ENCODE results near the gene CDK4.

CDK4 gene

DNA sequence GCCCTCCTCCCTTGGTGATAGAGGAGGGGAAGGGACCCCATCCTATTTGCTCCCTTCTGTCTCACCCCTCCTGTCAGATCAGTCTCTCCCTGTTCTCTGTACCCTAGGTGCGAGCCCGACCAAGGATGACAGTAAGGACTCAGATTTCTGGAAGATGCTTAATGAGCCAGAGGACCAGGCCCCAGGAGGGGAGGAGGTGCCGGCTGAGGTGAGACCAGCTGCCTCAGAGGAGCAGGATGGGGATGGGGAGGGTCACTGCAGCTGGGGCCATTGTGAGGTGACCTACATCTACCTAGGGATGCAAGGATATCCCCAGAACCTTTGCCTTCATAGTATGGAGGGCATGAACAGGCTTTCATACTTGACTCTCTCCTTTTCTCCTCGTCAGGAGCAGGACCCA lies 35.8 kb downstream of the CDK4 start:
- FAIRE-seq (no peak), DNase-seq (ENCODE audit: insufficient read length, low spot score) (no peak)
- TF ChIP-seq POLR2A (IDR thresholded peaks at IDR 0.05; ENCODE audit: low read depth, low read length): no peak
- TF ChIP-seq PAX5 (IDR thresholded peaks at IDR 0.05; ENCODE audit: insufficient read depth, low read length, severe bottlenecking): no peak
- no peak for TF ChIP-seq SPI1 (IDR thresholded peaks at IDR 0.05; ENCODE audit: low read depth, low read length)
- no peak for TF ChIP-seq POU2F2 (IDR thresholded peaks at IDR 0.05; ENCODE audit: low read depth, low read length)
- no peak for TF ChIP-seq POLR2AphosphoS5 (IDR thresholded peaks at IDR 0.05; ENCODE audit: low read depth, low read length)
- TF ChIP-seq TAF1 (IDR thresholded peaks at IDR 0.05; ENCODE audit: low read depth, low read length): no peak

DNA sequence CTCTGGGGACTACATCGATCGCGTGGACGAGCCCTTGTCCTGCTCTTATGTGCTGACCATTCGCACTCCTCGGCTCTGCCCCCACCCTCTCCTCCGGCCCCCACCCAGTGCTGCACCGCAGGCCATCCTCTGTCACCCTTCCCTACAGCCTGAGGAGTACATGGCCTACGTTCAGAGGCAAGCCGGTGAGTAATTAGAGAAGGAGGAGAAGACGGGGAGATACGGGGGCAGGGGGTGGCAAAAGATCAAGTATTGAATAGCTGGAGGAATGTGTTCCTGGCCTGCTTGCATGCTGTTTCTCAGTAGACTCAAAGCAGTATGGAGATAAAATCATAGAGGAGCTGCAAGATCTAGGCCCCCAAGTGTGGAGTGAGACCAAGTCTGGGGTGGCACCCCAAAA lies 36.3 kb downstream of the CDK4 start:
- no peak for DNase-seq (ENCODE audit: insufficient read length, low spot score)
- TF ChIP-seq PAX5 (IDR thresholded peaks at IDR 0.05; ENCODE audit: insufficient read depth, low read length, severe bottlenecking): no peak
- TF ChIP-seq SPI1 (IDR thresholded peaks at IDR 0.05; ENCODE audit: low read depth, low read length): no peak
- TF ChIP-seq POLR2AphosphoS5 (IDR thresholded peaks at IDR 0.05; ENCODE audit: low read depth, low read length): no peak
- TF ChIP-seq TAF1 (IDR thresholded peaks at IDR 0.05; ENCODE audit: low read depth, low read length): no peak
- TF ChIP-seq POU2F2 (IDR thresholded peaks at IDR 0.05; ENCODE audit: low read depth, low read length): no peak
- no peak for TF ChIP-seq POLR2A (IDR thresholded peaks at IDR 0.05; ENCODE audit: low read depth, low read length)
- FAIRE-seq: no peak

DNA sequence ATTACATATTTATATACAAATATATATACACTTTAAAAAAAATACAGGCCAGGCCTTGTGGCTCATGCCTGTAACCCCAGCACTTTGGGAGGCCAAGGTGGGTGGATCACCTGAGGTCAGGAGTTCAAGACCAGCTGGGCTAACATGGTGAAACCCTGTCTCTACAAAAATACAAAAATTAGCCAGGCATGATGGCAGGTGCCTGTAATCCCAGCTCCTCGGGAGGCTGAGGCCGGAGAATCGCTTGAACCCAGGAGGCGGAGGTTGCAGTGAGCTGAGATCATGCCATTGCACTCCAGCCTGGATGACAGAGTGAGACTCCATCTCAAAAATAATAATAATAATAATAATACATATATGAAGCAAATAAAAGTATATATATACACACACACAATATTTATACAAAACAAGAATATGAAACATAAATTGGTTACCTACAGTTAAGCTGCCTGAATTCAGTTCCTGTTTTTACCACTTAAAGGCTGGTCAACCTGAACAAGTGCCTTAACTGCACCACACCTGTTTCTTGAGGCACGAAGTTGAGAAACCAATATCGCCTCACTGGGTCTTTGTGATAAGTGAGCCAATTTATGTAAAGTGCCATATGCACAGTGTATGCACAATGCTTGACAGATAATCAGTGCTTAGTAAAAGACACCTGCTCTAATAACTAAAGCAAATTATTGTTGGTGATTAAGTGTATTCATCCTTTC lies 36.9 kb downstream of the CDK4 start:
- peak; percentile 18 for DNase-seq (ENCODE audit: insufficient read length, low spot score)
- FAIRE-seq: peak; percentile 91
- peak; percentile 88 for TF ChIP-seq SPI1 (IDR thresholded peaks at IDR 0.05; ENCODE audit: low read depth, low read length)

DNA sequence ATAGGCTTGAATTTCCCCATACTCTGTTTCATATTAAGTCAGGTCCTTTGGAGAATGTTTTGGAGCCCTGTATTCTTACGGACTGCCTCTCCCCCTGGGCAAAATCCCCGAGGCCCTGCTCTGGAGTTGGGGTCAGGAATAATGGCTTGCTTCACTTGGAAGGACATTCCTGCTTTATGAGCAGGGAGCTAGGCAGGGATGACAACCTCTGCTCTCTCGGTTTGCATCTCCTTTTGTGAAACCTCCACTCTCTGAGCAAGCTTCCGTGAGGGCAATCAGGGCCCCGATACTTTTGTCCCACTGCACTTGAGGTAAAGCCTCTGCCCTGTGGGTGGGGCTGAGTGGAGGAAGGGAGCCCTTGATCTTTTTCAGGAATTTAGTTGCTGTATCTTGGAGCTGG lies 38.9 kb downstream of the CDK4 start:
- no peak for FAIRE-seq
- no peak for DNase-seq (ENCODE audit: insufficient read length, low spot score)
- no peak for TF ChIP-seq POLR2A (IDR thresholded peaks at IDR 0.05; ENCODE audit: low read depth, low read length)
- TF ChIP-seq TAF1 (IDR thresholded peaks at IDR 0.05; ENCODE audit: low read depth, low read length): no peak
- TF ChIP-seq POU2F2 (IDR thresholded peaks at IDR 0.05; ENCODE audit: low read depth, low read length): no peak
- TF ChIP-seq SPI1 (IDR thresholded peaks at IDR 0.05; ENCODE audit: low read depth, low read length): no peak
- TF ChIP-seq POLR2AphosphoS5 (IDR thresholded peaks at IDR 0.05; ENCODE audit: low read depth, low read length): no peak
- no peak for TF ChIP-seq PAX5 (IDR thresholded peaks at IDR 0.05; ENCODE audit: insufficient read depth, low read length, severe bottlenecking)

DNA sequence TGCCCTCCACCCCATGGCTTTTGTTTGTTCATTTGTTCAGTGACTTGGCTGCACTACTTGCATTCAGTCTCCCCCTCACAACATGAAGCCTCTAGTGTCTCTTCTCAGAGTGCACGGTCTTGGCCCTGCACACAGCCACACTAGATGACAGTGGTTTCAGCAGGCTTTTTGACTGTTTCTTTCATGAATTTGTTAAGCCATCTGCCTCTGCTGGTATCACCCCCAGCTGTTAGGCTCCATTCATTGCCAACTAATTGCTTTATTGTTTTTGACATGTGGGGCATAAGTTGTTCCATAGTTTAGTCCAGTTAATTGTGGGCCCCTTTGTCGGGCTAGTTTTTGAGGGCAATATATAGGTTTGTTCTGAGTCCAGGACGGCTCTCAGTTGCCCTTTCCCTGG lies 39.4 kb downstream of the CDK4 start:
- no peak for FAIRE-seq
- no peak for DNase-seq (ENCODE audit: insufficient read length, low spot score)
- TF ChIP-seq PAX5 (IDR thresholded peaks at IDR 0.05; ENCODE audit: insufficient read depth, low read length, severe bottlenecking) (no peak), POLR2A (IDR thresholded peaks at IDR 0.05; ENCODE audit: low read depth, low read length) (no peak), POU2F2 (IDR thresholded peaks at IDR 0.05; ENCODE audit: low read depth, low read length) (no peak)

DNA sequence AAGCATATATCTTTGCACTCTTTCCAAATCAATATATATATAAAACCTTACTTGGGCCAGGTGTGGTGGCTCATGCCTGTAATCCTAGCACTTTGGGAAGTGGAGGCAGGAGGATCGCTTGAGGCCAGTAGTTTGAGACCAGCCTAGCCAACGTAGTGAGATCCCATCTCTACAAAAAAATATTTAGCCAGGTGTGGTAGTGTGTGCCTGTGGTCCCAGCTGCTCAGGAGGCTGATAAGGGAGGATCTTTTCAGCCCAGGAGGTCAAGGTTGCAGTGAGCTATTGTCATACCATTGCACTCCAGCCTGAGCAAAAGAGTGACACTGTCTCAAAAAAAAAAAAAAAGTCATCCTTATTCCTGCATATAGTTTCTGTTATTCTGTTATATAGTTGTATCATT lies 43.8 kb downstream of the CDK4 start:
- no peak for FAIRE-seq

DNA sequence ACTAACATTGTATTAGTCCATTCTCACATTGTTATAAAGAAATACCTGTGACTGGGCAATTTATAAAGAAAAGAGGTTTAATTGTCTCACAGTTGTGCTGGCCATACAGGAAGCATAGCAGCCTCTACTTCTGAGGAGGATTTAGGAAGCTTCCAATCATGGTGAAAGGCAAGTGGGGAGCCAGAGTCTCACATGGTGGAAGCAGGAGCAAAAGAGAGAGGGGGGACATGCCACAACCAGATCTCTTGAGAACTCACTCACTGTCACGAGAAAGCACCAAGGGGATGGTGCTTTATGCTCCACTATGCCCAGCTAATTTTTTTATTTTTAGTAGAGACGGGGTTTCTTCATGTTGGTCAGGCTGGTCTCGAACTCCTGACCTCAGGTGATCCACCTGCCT lies 44.9 kb downstream of the CDK4 start:
- no peak for TF ChIP-seq SPI1 (IDR thresholded peaks at IDR 0.05; ENCODE audit: low read depth, low read length)
- no peak for TF ChIP-seq POLR2AphosphoS5 (IDR thresholded peaks at IDR 0.05; ENCODE audit: low read depth, low read length)
- TF ChIP-seq POU2F2 (IDR thresholded peaks at IDR 0.05; ENCODE audit: low read depth, low read length): no peak
- TF ChIP-seq PAX5 (IDR thresholded peaks at IDR 0.05; ENCODE audit: insufficient read depth, low read length, severe bottlenecking): no peak
- TF ChIP-seq TAF1 (IDR thresholded peaks at IDR 0.05; ENCODE audit: low read depth, low read length): no peak
- DNase-seq (ENCODE audit: insufficient read length, low spot score) (no peak), FAIRE-seq (peak; percentile 13)

More for the DNA sequence above, 43.8 kb downstream of the CDK4 start:
- TF ChIP-seq POLR2AphosphoS5 (IDR thresholded peaks at IDR 0.05; ENCODE audit: low read depth, low read length) (no peak), POLR2A (IDR thresholded peaks at IDR 0.05; ENCODE audit: low read depth, low read length) (no peak), POU2F2 (IDR thresholded peaks at IDR 0.05; ENCODE audit: low read depth, low read length) (no peak), SPI1 (IDR thresholded peaks at IDR 0.05; ENCODE audit: low read depth, low read length) (no peak), PAX5 (IDR thresholded peaks at IDR 0.05; ENCODE audit: insufficient read depth, low read length, severe bottlenecking) (no peak), TAF1 (IDR thresholded peaks at IDR 0.05; ENCODE audit: low read depth, low read length) (no peak)
- no peak for DNase-seq (ENCODE audit: insufficient read length, low spot score)

DNA sequence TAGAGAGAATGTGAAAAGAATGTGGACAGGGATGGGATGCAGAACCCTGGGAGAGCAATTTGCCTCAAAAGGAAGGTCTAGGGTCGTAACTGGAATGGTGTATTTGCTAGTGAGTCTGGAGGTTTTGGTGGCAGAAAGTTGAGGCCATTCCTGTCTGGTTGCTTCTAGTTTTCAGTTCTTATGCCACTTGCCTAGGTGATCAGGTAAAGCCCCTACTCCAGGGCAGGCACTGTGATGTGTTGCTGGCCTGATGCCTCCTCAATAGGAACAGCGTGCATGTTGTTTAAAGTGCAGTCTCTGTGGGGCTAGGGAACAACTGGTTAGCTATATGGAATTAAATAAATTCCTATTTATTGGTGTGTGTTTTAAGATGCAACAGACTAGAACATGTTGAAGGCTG lies 51.8 kb downstream of the CDK4 start:
- no peak for FAIRE-seq
- TF ChIP-seq POLR2AphosphoS5 (IDR thresholded peaks at IDR 0.05; ENCODE audit: low read depth, low read length): no peak
- TF ChIP-seq POU2F2 (IDR thresholded peaks at IDR 0.05; ENCODE audit: low read depth, low read length): no peak
- TF ChIP-seq POLR2A (IDR thresholded peaks at IDR 0.05; ENCODE audit: low read depth, low read length): no peak
- no peak for TF ChIP-seq TAF1 (IDR thresholded peaks at IDR 0.05; ENCODE audit: low read depth, low read length)

DNA sequence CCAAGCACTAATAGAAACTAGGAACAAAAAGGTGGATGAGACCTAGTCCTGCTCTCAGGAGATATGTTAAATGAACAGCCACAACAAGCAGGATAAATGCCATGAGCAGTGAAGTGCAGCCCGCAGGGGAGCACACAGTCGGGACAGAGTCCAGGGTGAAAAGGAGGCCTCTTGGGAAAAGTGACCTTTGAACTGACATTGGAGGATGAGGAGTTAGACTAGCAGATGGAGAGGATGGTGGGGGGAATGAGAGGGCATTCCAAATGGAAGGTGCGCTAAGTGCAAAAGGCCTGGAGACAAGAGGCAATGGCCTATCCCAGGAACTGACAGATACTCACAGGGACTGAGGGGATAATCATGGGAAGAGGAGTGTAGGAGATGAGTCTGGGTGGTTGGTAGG lies 53.7 kb downstream of the CDK4 start:
- DNase-seq (ENCODE audit: insufficient read length, low spot score) (no peak), FAIRE-seq (no peak)
- TF ChIP-seq POLR2AphosphoS5 (IDR thresholded peaks at IDR 0.05; ENCODE audit: low read depth, low read length) (peak; percentile 25; the same call in 1 of the 2 replicates), POLR2A (IDR thresholded peaks at IDR 0.05; ENCODE audit: low read depth, low read length) (no peak)

More for the DNA sequence above, 51.8 kb downstream of the CDK4 start:
- DNase-seq (ENCODE audit: insufficient read length, low spot score): no peak
